ENCODE data around the gene CHTF8.

CHTF8 gene

GRCh38 chr16:69138608-69139007, 6.2 kb upstream of the CHTF8 start:
- no peak overlapping the region for H3K27ac ChIP-seq (ENCODE audit: low read length)
- peaks cover 8% of the 10 kb centered on the region for H3K4me1 ChIP-seq (ENCODE audit: low read length)
- H3K79me2 ChIP-seq (ENCODE audit: low read length): peaks cover 76% of the 10 kb centered on the region
- TF ChIP-seq CTCF (IDR thresholded peaks at IDR 0.05; ENCODE audit: low read depth, low read length) (no peak), EZH2phosphoT487 (IDR thresholded peaks at IDR 0.05; ENCODE audit: low read depth) (no peak)
- no peak overlapping the region for H3K9ac ChIP-seq (ENCODE audit: low read length)
- H3K4me3 ChIP-seq (ENCODE audit: low read length): no peak overlapping the region
- H3K27me3 ChIP-seq (ENCODE audit: low read depth, low read length): no peaks in the 10 kb centered on the region
- no peak overlapping the region for H3K4me2 ChIP-seq (ENCODE audit: low read length)
- no peak overlapping the region for H2AFZ ChIP-seq (ENCODE audit: low read depth, low read length)
- H3K36me3 ChIP-seq (replicated peaks; ENCODE audit: low read depth, low read length): peaks cover 59% of the 10 kb centered on the region
- peaks cover 5% of the 10 kb centered on the region for H4K20me1 ChIP-seq (ENCODE audit: insufficient read depth, low read length)
- H3K9me3 ChIP-seq (ENCODE audit: insufficient read depth, low read length): no peaks in the 10 kb centered on the region

- peak overlapping the region; percentile 94 for H3K4me3 ChIP-seq (ENCODE audit: low read length)
- peaks cover 18% of the 10 kb centered on the region for H3K4me1 ChIP-seq (ENCODE audit: low read length)
- no peaks in the 10 kb centered on the region for H3K27me3 ChIP-seq (ENCODE audit: low read depth, low read length)
- peak overlapping the region; percentile 91 for H3K4me2 ChIP-seq (ENCODE audit: low read length)
- H3K9me3 ChIP-seq (ENCODE audit: insufficient read depth, low read length): no peaks in the 10 kb centered on the region
- peaks cover 23% of the 10 kb centered on the region for H4K20me1 ChIP-seq (ENCODE audit: insufficient read depth, low read length)
- H2AFZ ChIP-seq (ENCODE audit: low read depth, low read length): no peak overlapping the region
- TF ChIP-seq EZH2phosphoT487 (IDR thresholded peaks at IDR 0.05; ENCODE audit: low read depth): no peak
- no peak for TF ChIP-seq CTCF (IDR thresholded peaks at IDR 0.05; ENCODE audit: low read depth, low read length)
- H3K9ac ChIP-seq (ENCODE audit: low read length): peak overlapping the region; percentile 97
- no peak overlapping the region for H3K27ac ChIP-seq (ENCODE audit: low read length)
- peaks cover 40% of the 10 kb centered on the region for H3K36me3 ChIP-seq (replicated peaks; ENCODE audit: low read depth, low read length)
- peaks cover 96% of the 10 kb centered on the region for H3K79me2 ChIP-seq (ENCODE audit: low read length)
Observed at GRCh38 chr16:69133373-69133954, 1.1 kb upstream of the CHTF8 start.

GRCh38 chr16:69131839-69132423, 457 bp downstream of the CHTF8 start:
- peaks cover 23% of the 10 kb centered on the region for H4K20me1 ChIP-seq (ENCODE audit: insufficient read depth, low read length)
- H3K4me2 ChIP-seq (ENCODE audit: low read length): peak overlapping the region; percentile 71
- peak overlapping the region; percentile 94 for H3K4me3 ChIP-seq (ENCODE audit: low read length)
- H3K27me3 ChIP-seq (ENCODE audit: low read depth, low read length): no peaks in the 10 kb centered on the region
- no peak for TF ChIP-seq CTCF (IDR thresholded peaks at IDR 0.05; ENCODE audit: low read depth, low read length)
- no peak for TF ChIP-seq EZH2phosphoT487 (IDR thresholded peaks at IDR 0.05; ENCODE audit: low read depth)
- H2AFZ ChIP-seq (ENCODE audit: low read depth, low read length): no peak overlapping the region; the same call in 1 of the 2 replicates
- peaks cover 18% of the 10 kb centered on the region for H3K4me1 ChIP-seq (ENCODE audit: low read length)
- peaks cover 27% of the 10 kb centered on the region for H3K36me3 ChIP-seq (replicated peaks; ENCODE audit: low read depth, low read length)
- H3K27ac ChIP-seq (ENCODE audit: low read length): peak overlapping the region; percentile 78
- H3K9me3 ChIP-seq (ENCODE audit: insufficient read depth, low read length): no peaks in the 10 kb centered on the region
- peaks cover 94% of the 10 kb centered on the region for H3K79me2 ChIP-seq (ENCODE audit: low read length)
- peak overlapping the region; percentile 97 for H3K9ac ChIP-seq (ENCODE audit: low read length)

GRCh38 chr16:69131167-69131838, 1.1 kb downstream of the CHTF8 start:
- Histone ChIP-seq H3K4me2 (ENCODE audit: low read length) (peak overlapping the region; percentile 71), H3K79me2 (ENCODE audit: low read length) (peaks cover 94% of the 10 kb centered on the region), H2AFZ (ENCODE audit: low read depth, low read length) (no peak overlapping the region; the same call in 1 of the 2 replicates), H3K27ac (ENCODE audit: low read length) (peak overlapping the region; percentile 78), H3K36me3 (replicated peaks; ENCODE audit: low read depth, low read length) (peaks cover 25% of the 10 kb centered on the region), H3K9ac (ENCODE audit: low read length) (peak overlapping the region; percentile 97), H3K4me3 (ENCODE audit: low read length) (peak overlapping the region; percentile 94), H3K9me3 (ENCODE audit: insufficient read depth, low read length) (no peaks in the 10 kb centered on the region), H4K20me1 (ENCODE audit: insufficient read depth, low read length) (peaks cover 28% of the 10 kb centered on the region), H3K27me3 (ENCODE audit: low read depth, low read length) (no peaks in the 10 kb centered on the region), H3K4me1 (ENCODE audit: low read length) (peaks cover 18% of the 10 kb centered on the region)
- no peak for TF ChIP-seq EZH2phosphoT487 (IDR thresholded peaks at IDR 0.05; ENCODE audit: low read depth)
- TF ChIP-seq CTCF (IDR thresholded peaks at IDR 0.05; ENCODE audit: low read depth, low read length): no peak
